ENCODE measurements around the gene SSU72. TPM values are rescaled to one million over a fixed set of nuclear protein-coding genes. Genes with fewer than 3 reads are reported as not detected.
A peak's percentile ranks its signal among the peaks of the same experiment; 100 is the strongest.

Gene SSU72
- polyA plus RNA-seq, 1 donor (not counting 4 experiments of a cell fraction or from before 2014, with no cell fraction given) = 79.7 TPM

- Histone ChIP-seq H3K4me3 (ENCODE audit: control insufficient read depth in 2 of 3, extremely low read depth in 1 of 3, insufficient read depth in 2 of 3, low read depth in 1 of 3, low read length in 3 of 3) (peak overlapping the region; percentile 87 to 96 (median 90)), H3K9ac (ENCODE audit: control insufficient read depth, extremely low read depth, insufficient read depth, low read length) (peak overlapping the region; percentile 96), H3K4me1 (ENCODE audit: control insufficient read depth, extremely low read depth, insufficient read depth, low read length) (peaks cover 18% of the 10 kb centered on the region), H3K9me1 (ENCODE audit: control insufficient read depth, extremely low read depth, insufficient read depth, low read length) (no peaks in the 10 kb centered on the region), H3K9me3 (ENCODE audit: control insufficient read depth, low read depth, low read length) (no peaks in the 10 kb centered on the region), H3K79me2 (ENCODE audit: control insufficient read depth, insufficient read depth, low read length) (peaks cover 13% of the 10 kb centered on the region), H2AFZ (ENCODE audit: control insufficient read depth, low read length) (peak overlapping the region; percentile 43), H3K4me2 (ENCODE audit: control insufficient read depth, extremely low read depth, insufficient read depth, low read depth, low read length) (peak overlapping the region; percentile 91), H4K20me1 (ENCODE audit: control insufficient read depth, extremely low read depth, insufficient read depth, low read length) (no peaks in the 10 kb centered on the region), H3K27ac (ENCODE audit: control insufficient read depth, insufficient read depth, low read length) (peak overlapping the region; percentile 96), H3K36me3 (ENCODE audit: control insufficient read depth in 2 of 2, extremely low read depth in 1 of 2, insufficient read depth in 2 of 2, low read length in 2 of 2) (peaks cover 0 to 3% of the 10 kb centered on the region in 2 experiments), H3K27me3 (ENCODE audit: control insufficient read depth, extremely low read depth, insufficient read depth, low read length) (no peaks in the 10 kb centered on the region)
- DNase-seq (ENCODE audit: low read depth, low spot score) = no peak
- dilution Hi-C loops (cut with MboI; ENCODE audit: extremely low pct_ligation_motif_present, low sequenced_read_pairs) = no loop called here
- TF ChIP-seq CTCF (optimal IDR thresholded peaks at IDR 0.05 in 1 of 3, IDR thresholded peaks at IDR 0.05 in 1 of 3, conservative IDR thresholded peaks at IDR 0.05 in 1 of 3; ENCODE audit: extremely low read depth in 1 of 3, insufficient read depth in 2 of 3, low read length in 3 of 3) = no peak
- no peak for TF ChIP-seq EZH2 (IDR thresholded peaks at IDR 0.05; ENCODE audit: low read length)
- no peak for FAIRE-seq
These were observed 41.6 kb upstream of the SSU72 start for GRCh38 chr1:1616045-1616790.

GRCh38 chr1:1615256-1616044 lies 40.8 kb upstream of the SSU72 start, which contains the start of gene MIB2:
Gene MIB2 (plus strand): TSS chr1:1615500. CDS start chr1:1623453, 7,953 bp downstream.
- H3K4me1 ChIP-seq (ENCODE audit: control insufficient read depth, extremely low read depth, insufficient read depth, low read length) = peaks cover 18% of the 10 kb centered on the region
- H3K9ac ChIP-seq (ENCODE audit: control insufficient read depth, extremely low read depth, insufficient read depth, low read length) = peak within 1 kb of the TSS; percentile 96
- peak within 1 kb of the TSS; percentile 85 for H2AFZ ChIP-seq (ENCODE audit: control insufficient read depth, low read length)
- peak within 1 kb of the TSS; percentile 91 for H3K4me2 ChIP-seq (ENCODE audit: control insufficient read depth, extremely low read depth, insufficient read depth, low read depth, low read length)
- DNase-seq (ENCODE audit: low read depth, low spot score) = peak; percentile 70
- H4K20me1 ChIP-seq (ENCODE audit: control insufficient read depth, extremely low read depth, insufficient read depth, low read length) = no peaks in the 10 kb centered on the region
- dilution Hi-C loops (cut with MboI; ENCODE audit: extremely low pct_ligation_motif_present, low sequenced_read_pairs) = no loop called here
- no peak for FAIRE-seq
- H3K9me3 ChIP-seq (ENCODE audit: control insufficient read depth, low read depth, low read length) = no peaks in the 10 kb centered on the region
- no peaks in the 10 kb centered on the region for H3K9me1 ChIP-seq (ENCODE audit: control insufficient read depth, extremely low read depth, insufficient read depth, low read length)
- no peaks in the 10 kb centered on the region for H3K27me3 ChIP-seq (ENCODE audit: control insufficient read depth, extremely low read depth, insufficient read depth, low read length)
- H3K79me2 ChIP-seq (ENCODE audit: control insufficient read depth, insufficient read depth, low read length) = peaks cover 13% of the 10 kb centered on the region
- peak within 1 kb of the TSS; percentile 87 to 96 (median 90) for H3K4me3 ChIP-seq (ENCODE audit: control insufficient read depth in 2 of 3, extremely low read depth in 1 of 3, insufficient read depth in 2 of 3, low read depth in 1 of 3, low read length in 3 of 3)
- no peak for TF ChIP-seq EZH2 (IDR thresholded peaks at IDR 0.05; ENCODE audit: low read length)
- no peak for TF ChIP-seq CTCF (optimal IDR thresholded peaks at IDR 0.05 in 1 of 3, IDR thresholded peaks at IDR 0.05 in 1 of 3, conservative IDR thresholded peaks at IDR 0.05 in 1 of 3; ENCODE audit: extremely low read depth in 1 of 3, insufficient read depth in 2 of 3, low read length in 3 of 3)
- peaks cover 0 to 3% of the 10 kb centered on the region in 2 experiments for H3K36me3 ChIP-seq (ENCODE audit: control insufficient read depth in 2 of 2, extremely low read depth in 1 of 2, insufficient read depth in 2 of 2, low read length in 2 of 2)
- H3K27ac ChIP-seq (ENCODE audit: control insufficient read depth, insufficient read depth, low read length) = peak within 1 kb of the TSS; percentile 96

Measured in keratinocyte (primary cell).